NT2/D1 (cell line): ENCODE results near the gene SEC11A.

Experiments
- DNase-seq: peaks from one replicate; pipeline ENCODE4 v3.0.0-alpha.2; 2011; ENCODE audit warnings: low read depth, low spot score
- H3K27me3 ChIP-seq: 2 replicates; pipeline ENCODE4 v1.6.0; 2011; ENCODE audit warnings: mild to moderate bottlenecking; ENCODE audit not compliant: insufficient read length, insufficient read depth
- H3K36me3 ChIP-seq: 2 replicates; pipeline ENCODE4 v1.6.1; 2011; ENCODE audit warnings: mild to moderate bottlenecking, low read length, mixed read lengths; ENCODE audit not compliant: insufficient read depth, insufficient read length
- H3K4me1 ChIP-seq: 2 replicates; pipeline ENCODE4 v1.5.1; 2011; ENCODE audit not compliant: insufficient read depth, insufficient read length
- H3K4me3 ChIP-seq: 2 replicates; pipeline ENCODE4 v1.5.1; 2011; ENCODE audit warnings: low read depth; ENCODE audit not compliant: insufficient read length
- H3K9ac ChIP-seq: 2 replicates; pipeline ENCODE4 v1.6.0; 2011; ENCODE audit warnings: low read depth; ENCODE audit not compliant: insufficient read length
- H3K9me3 ChIP-seq: 2 replicates; pipeline ENCODE4 v1.5.1; 2011; ENCODE audit warnings: mild to moderate bottlenecking, low read length; ENCODE audit not compliant: insufficient read depth
- SUZ12 ChIP-seq: IDR thresholded peaks from 2 replicates; pipeline ENCODE4 v1.6.1; 2011; ENCODE audit not compliant: insufficient read length, insufficient read depth; ENCODE audit errors: extremely low read depth
- YY1 ChIP-seq: IDR thresholded peaks from 2 replicates; pipeline ENCODE4 v1.6.1; 2011; ENCODE audit not compliant: insufficient read length, insufficient read depth
- ZNF274 ChIP-seq: IDR thresholded peaks from 2 replicates; pipeline ENCODE4 v1.6.1; 2011; ENCODE audit warnings: mild to moderate bottlenecking, low read depth, low read length

SEC11A gene

GRCh38 chr15:84658080-84658787, 57.7 kb downstream of the SEC11A start, which contains the start of gene NMB:
NMB (minus strand) TSS chr15:84658199; CDS start chr15:84658152, 47 bp downstream.
- Histone ChIP-seq H3K27me3 (peaks cover 23% of the 10 kb centered on the region), H3K4me1 (peaks cover 13% of the 10 kb centered on the region), H3K9me3 (no peaks in the 10 kb centered on the region), H3K36me3 (peaks cover 18% of the 10 kb centered on the region), H3K9ac (peak within 1 kb of the TSS; percentile 84), H3K4me3 (peak within 1 kb of the TSS; percentile 53)
- peak; percentile 88 for DNase-seq
- TF ChIP-seq SUZ12 (no peak), ZNF274 (no peak), YY1 (no peak)

- Histone ChIP-seq H3K4me1 (peaks cover 17% of the 10 kb centered on the region), H3K27me3 (peaks cover 23% of the 10 kb centered on the region), H3K9ac (peak overlapping the region; percentile 84), H3K9me3 (no peaks in the 10 kb centered on the region), H3K36me3 (peaks cover 21% of the 10 kb centered on the region), H3K4me3 (peak overlapping the region; percentile 53)
- TF ChIP-seq YY1: no peak
- TF ChIP-seq ZNF274: no peak
- TF ChIP-seq SUZ12: no peak
- no peak for DNase-seq
Observed at GRCh38 chr15:84657748-84658079, 58.2 kb downstream of the SEC11A start.

GRCh38 chr15:84656972-84657371, 59.0 kb downstream of the SEC11A start:
- Histone ChIP-seq H3K9ac (peak overlapping the region; percentile 84), H3K4me1 (peaks cover 18% of the 10 kb centered on the region), H3K36me3 (peaks cover 23% of the 10 kb centered on the region), H3K9me3 (no peaks in the 10 kb centered on the region), H3K27me3 (peaks cover 23% of the 10 kb centered on the region), H3K4me3 (peak overlapping the region; percentile 53)
- no peak for DNase-seq
- no peak for TF ChIP-seq SUZ12
- TF ChIP-seq ZNF274: no peak
- TF ChIP-seq YY1: no peak

DNA sequence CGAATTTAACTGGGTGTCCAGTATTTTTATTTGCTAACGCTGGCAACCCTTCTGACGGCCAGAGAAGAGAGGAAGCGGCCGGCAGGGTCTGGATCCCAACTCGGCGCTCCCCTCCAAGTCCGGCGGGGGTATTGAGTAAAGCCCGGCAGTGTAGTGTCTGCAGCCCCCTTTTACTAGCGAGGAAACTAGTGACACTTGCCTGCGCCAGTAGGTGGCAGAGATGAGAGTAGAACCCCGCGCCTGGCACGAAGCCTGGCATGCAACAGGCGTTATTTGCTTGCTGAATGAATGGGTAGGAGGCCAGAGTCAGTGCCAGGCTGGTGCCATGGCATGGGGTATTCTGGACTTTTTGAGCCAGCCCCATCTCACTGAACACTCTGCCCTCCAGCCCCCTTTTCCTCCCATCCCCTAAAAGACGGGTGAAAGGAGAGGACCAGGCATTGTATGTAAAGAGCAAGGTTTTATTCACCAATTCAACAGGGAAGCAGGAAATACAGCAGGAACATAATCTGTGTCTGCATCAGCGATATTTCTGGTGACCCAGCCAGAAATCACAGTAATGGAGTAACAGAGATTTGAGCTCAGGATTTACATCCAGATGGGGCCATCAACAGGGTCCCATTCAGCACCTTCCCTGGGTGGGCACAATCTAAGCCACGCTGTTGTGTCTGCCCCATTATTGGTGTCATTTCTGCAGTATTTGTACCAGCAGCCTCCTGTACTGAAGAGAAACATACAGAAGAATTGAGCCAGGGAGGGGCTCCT, 61.1 kb downstream of the SEC11A start:
- peak overlapping the region; percentile 97 for H3K4me3 ChIP-seq
- peak overlapping the region; percentile 97 for H3K9ac ChIP-seq
- peaks cover 38% of the 10 kb centered on the region for H3K36me3 ChIP-seq
- TF ChIP-seq ZNF274: no peak
- no peak for TF ChIP-seq SUZ12
- TF ChIP-seq YY1: no peak
- DNase-seq: peak; percentile 52
- H3K4me1 ChIP-seq: peaks cover 12% of the 10 kb centered on the region
- H3K9me3 ChIP-seq: no peaks in the 10 kb centered on the region
- H3K27me3 ChIP-seq: peaks cover 23% of the 10 kb centered on the region

DNA sequence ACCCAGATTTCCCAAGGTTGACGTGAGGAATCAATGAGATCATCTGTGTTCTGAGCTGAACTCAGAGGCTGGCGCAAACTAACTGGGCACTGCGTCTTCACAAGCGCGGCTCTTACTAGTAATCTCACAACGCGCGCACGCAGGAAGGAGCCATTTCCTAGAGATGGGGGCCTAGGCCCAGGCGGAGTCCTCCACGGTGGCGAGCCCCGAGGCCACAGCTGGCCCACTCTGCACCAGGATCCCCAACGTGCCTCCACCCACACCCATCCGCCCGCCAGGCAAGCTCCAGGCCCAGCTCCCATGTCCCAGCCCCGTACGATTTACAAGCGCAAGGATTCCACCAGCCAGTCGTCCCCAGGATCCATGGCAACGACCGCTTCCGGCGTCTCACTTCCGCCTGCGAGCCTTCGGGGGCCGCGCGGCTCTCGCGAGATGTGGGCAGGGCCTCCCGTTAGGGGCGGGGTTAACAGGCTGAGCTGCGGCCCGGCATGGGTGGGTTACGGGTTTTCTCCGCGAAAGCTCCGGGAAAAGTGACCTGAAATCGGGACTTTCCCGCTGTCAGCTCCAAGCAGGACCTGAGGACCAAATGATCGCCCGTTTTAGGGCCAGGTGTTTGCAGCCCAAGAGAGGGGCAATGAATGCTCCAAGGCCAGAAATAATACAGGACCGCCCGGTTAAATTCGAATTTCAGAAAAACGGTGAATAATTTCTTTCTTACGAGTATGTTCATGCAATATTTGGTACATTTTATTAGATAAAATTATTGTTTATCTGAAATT, 61.8 kb downstream of the SEC11A start, which contains the start of gene WDR73:
Gene WDR73 (minus strand): TSS at position 374 of the 779 bp plus-strand sequence. CDS start 9 bp downstream, at position 365.
- Histone ChIP-seq H3K9me3 (no peaks in the 10 kb centered on the region), H3K9ac (peak within 1 kb of the TSS; percentile 97), H3K36me3 (peaks cover 42% of the 10 kb centered on the region), H3K27me3 (peaks cover 23% of the 10 kb centered on the region), H3K4me1 (peaks cover 12% of the 10 kb centered on the region), H3K4me3 (peak within 1 kb of the TSS; percentile 97)
- TF ChIP-seq SUZ12: no peak
- no peak for TF ChIP-seq ZNF274
- no peak for TF ChIP-seq YY1
- DNase-seq: peak; percentile 91

DNA sequence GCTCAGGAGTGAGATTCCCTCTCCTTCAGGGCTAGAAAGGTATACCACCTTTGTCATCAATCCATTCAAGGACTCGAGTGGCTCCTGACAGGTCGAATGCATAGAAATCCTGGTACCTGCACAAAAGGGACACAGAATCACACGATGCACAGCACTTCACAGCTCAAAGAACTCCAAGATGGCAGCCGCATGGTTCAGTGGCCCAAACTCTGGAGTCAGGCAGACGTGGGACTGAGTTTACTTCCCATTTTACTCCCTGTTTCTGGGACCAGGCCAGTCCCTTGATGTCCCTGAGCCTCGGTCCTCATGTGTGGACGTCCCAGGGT, 62.4 kb downstream of the SEC11A start:
- TF ChIP-seq SUZ12 (no peak), ZNF274 (no peak), YY1 (no peak)
- no peaks in the 10 kb centered on the region for H3K9me3 ChIP-seq
- peaks cover 23% of the 10 kb centered on the region for H3K27me3 ChIP-seq
- H3K36me3 ChIP-seq: peaks cover 48% of the 10 kb centered on the region
- no peak for DNase-seq
- peak overlapping the region; percentile 97 for H3K9ac ChIP-seq
- H3K4me1 ChIP-seq: peaks cover 9% of the 10 kb centered on the region
- peak overlapping the region; percentile 97 for H3K4me3 ChIP-seq

DNA sequence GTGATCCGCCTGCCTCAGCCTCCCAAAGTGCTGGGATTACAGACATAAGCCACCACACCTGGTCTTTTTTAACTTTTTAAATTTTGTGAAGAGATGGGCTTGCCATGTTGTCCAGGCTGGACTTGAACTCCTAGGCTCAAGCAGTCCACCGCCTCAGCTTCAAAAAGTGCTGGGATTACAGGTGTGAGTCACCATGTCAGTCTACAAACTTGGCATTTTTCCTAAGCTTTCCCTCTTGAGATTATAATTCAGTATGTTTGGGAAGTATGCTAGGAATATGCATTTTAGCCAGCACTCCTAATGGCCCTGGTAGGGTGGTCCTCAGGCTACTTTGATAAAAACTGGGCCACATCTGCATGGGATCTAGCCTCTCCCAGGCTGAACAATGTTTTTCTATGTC, 66.2 kb downstream of the SEC11A start:
- Histone ChIP-seq H3K9me3 (no peaks in the 10 kb centered on the region), H3K4me3 (no peak overlapping the region), H3K27me3 (no peaks in the 10 kb centered on the region), H3K4me1 (peaks cover 5% of the 10 kb centered on the region), H3K9ac (no peak overlapping the region), H3K36me3 (peaks cover 80% of the 10 kb centered on the region)
- no peak for DNase-seq
- TF ChIP-seq SUZ12: no peak
- TF ChIP-seq YY1: no peak
- no peak for TF ChIP-seq ZNF274
